Measurements from ENCODE around the gene PLVAP. TPM values are rescaled to one million over a fixed set of nuclear protein-coding genes. Genes with fewer than 3 reads are reported as not detected.

The PLVAP gene
- total RNA-seq, 1 donor from 2014 or later, result 0.84 TPM

DNA sequence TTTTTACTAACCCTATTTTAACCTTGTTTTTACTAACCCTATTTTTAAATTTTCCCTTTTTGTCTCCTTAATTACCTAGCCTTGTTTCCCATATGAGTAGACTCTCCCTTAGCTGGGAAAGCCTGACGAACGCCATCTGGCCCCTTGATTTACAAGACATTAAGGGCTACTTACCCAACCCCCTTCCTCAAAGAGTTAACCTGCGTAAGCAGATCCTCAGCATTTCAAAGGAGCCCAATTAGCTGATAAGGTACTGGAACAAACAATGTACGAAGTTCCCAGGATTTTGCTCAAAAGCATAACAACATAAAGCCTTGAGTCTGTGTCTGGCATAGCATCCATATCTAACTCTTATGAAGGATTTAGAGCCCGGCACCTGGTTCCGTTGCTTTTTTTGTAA is 38.0 kb upstream of the PLVAP start:
- ChIA-PET POLR2A (no interaction called here), CTCF (no interaction called here)
- Mint-ChIP-seq H3K4me3 (no peak overlapping the region), H3K36me3 (ENCODE audit: low read depth) (peaks cover 45% of the 10 kb centered on the region), H3K9me3 (no peaks in the 10 kb centered on the region), H3K4me1 (peaks cover 11% of the 10 kb centered on the region), H3K27me3 (no peaks in the 10 kb centered on the region), H3K27ac (no peak overlapping the region)
- no peak for ATAC-seq (ENCODE audit: low read depth)
- intact Hi-C loops (cut with micrococcal nuclease), result no loop called here
- no peak for DNase-seq
- TF ChIP-seq, protein P1, sequence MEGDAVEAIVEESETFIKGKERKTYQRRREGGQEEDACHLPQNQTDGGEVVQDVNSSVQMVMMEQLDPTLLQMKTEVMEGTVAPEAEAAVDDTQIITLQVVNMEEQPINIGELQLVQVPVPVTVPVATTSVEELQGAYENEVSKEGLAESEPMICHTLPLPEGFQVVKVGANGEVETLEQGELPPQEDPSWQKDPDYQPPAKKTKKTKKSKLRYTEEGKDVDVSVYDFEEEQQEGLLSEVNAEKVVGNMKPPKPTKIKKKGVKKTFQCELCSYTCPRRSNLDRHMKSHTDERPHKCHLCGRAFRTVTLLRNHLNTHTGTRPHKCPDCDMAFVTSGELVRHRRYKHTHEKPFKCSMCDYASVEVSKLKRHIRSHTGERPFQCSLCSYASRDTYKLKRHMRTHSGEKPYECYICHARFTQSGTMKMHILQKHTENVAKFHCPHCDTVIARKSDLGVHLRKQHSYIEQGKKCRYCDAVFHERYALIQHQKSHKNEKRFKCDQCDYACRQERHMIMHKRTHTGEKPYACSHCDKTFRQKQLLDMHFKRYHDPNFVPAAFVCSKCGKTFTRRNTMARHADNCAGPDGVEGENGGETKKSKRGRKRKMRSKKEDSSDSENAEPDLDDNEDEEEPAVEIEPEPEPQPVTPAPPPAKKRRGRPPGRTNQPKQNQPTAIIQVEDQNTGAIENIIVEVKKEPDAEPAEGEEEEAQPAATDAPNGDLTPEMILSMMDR (IDR thresholded peaks at IDR 0.05), result no peak

DNA sequence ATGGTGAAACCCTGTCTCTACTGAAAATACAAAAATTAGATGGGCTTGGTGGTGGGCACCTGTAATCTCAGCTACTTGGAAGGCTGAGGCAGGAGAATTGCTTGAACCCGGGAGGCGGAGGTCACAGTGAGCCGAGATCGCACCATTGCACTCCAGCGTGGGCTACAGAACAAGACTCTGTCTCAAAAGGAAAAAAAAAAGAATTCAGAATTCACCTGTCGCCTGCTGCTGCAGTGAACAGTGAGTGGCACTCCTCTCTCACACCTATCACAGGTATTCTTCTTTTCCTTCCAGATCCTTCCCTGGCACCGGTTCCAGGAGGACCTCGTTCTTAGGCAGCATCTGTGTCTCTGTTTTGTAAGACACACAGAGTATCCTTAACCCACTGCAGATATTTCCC is 37.0 kb upstream of the PLVAP start:
- H3K9me3 Mint-ChIP-seq, result no peaks in the 10 kb centered on the region
- peaks cover 6% of the 10 kb centered on the region for H3K4me1 Mint-ChIP-seq
- ChIA-PET POLR2A (no interaction called here), CTCF (no interaction called here)
- DNase-seq (no peak), ATAC-seq (ENCODE audit: low read depth) (no peak)
- intact Hi-C loops (cut with micrococcal nuclease), result no loop called here
- H3K27ac Mint-ChIP-seq, result no peak overlapping the region
- H3K4me3 Mint-ChIP-seq, result no peak overlapping the region
- TF ChIP-seq, protein P1 (IDR thresholded peaks at IDR 0.05), result no peak
- H3K36me3 Mint-ChIP-seq (ENCODE audit: low read depth), result peaks cover 45% of the 10 kb centered on the region
- H3K27me3 Mint-ChIP-seq, result no peaks in the 10 kb centered on the region

DNA sequence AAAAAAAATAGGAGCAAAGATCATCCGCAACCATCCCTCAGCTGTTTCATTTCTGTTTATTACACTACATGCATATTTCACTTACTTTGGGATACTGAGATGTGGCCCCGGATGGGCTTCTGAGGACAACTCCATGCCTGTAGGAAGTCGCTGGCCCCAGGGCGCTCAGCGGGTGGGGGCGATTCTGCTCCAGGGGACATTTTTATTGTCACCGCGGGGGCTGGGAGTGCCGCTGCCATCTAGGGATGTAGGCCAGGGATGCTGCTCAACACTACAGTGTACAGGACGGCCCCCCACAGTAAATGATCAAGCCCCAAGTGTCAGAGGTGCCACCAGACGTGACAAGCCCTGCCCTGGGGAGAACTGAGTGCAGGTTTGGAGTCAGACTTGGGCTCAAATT is 34.7 kb upstream of the PLVAP start:
- intact Hi-C loops (cut with micrococcal nuclease), result no loop called here

DNA sequence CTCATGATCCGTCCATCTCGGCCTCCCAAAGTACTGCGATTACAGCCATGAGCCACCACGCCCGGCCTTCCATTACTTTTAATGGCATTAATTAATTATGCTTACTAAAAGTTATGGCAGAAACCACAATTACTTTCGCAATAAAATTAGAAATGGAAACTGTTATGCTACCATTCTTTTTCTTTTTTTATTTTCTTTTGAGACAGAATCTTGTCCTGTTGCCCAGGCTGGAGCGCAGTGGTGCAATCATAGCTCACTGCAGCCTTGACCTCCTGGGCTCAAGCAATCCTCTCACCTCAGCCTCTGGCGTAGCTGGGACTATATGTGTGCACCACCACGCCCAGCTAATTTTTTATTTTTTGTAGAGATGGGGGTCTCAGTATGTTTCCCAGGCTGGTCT is 32.8 kb upstream of the PLVAP start:
- intact Hi-C loops (cut with micrococcal nuclease), result loop anchor here (5.0 kb wide), 2 partner anchors 37 to 102 kb away; partner anchors contain the start of genes PGLS and TMEM221
- no peak overlapping the region for H3K27ac Mint-ChIP-seq
- ChIA-PET POLR2A (interaction anchor here (0.6 to 1.0 kb wide), 2 partner anchors 10 to 11 kb away, joined by 3 to 5 read pairs; partner anchors contain the start of gene MVB12A), CTCF (no interaction called here)
- TF ChIP-seq, protein P1 (IDR thresholded peaks at IDR 0.05), result no peak
- H3K4me3 Mint-ChIP-seq, result no peak overlapping the region
- H3K27me3 Mint-ChIP-seq, result no peaks in the 10 kb centered on the region
- H3K36me3 Mint-ChIP-seq (ENCODE audit: low read depth), result peaks cover 36% of the 10 kb centered on the region
- DNase-seq, result no peak
- no peaks in the 10 kb centered on the region for H3K9me3 Mint-ChIP-seq
- H3K4me1 Mint-ChIP-seq, result peaks cover 34% of the 10 kb centered on the region
- no peak for ATAC-seq (ENCODE audit: low read depth)

More for the DNA sequence above, 34.7 kb upstream of the PLVAP start:
- H3K4me1 Mint-ChIP-seq, result peaks cover 17% of the 10 kb centered on the region
- H3K9me3 Mint-ChIP-seq, result no peaks in the 10 kb centered on the region
- TF ChIP-seq, protein P1 (IDR thresholded peaks at IDR 0.05), result no peak
- no peak overlapping the region for H3K4me3 Mint-ChIP-seq
- ATAC-seq (ENCODE audit: low read depth), result no peak
- peaks cover 44% of the 10 kb centered on the region for H3K36me3 Mint-ChIP-seq (ENCODE audit: low read depth)
- ChIA-PET POLR2A (interaction anchor here (0.6 to 1.0 kb wide), 2 partner anchors 8 to 13 kb away, joined by 3 read pairs; partner anchors contain the start of gene MVB12A), CTCF (interaction anchor here (1.0 kb wide), 1 partner anchor 38 kb away, joined by 3 read pairs; no protein-coding TSS in a partner anchor)
- DNase-seq, result no peak
- no peak overlapping the region for H3K27ac Mint-ChIP-seq
- H3K27me3 Mint-ChIP-seq, result no peaks in the 10 kb centered on the region

DNA sequence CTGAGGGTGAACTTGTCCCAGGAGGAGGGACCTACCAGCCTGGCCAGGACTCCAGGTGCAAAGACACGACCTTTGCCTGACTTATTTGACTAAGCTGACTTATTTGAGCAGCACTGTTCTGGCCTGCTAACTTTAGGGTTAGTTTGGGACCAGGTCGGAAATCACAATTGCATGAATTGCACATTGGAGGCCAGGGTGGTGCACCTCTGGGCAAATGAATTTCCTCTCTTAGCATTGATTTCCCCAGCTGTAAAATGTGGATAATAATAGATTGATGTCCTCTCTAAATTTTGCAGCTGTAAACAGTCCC is 29.7 kb upstream of the PLVAP start:
- TF ChIP-seq, protein P1 (IDR thresholded peaks at IDR 0.05), result no peak
- no peak for DNase-seq
- ChIA-PET CTCF (interaction anchor here (1.9 kb wide), 1 partner anchor 59 kb away, joined by 7 read pairs; no protein-coding TSS in a partner anchor), POLR2A (interaction anchor here (0.6 to 3.3 kb wide), 4 partner anchors 9 to 140 kb away, joined by 3 to 60 read pairs (median 6); partner anchors contain the start of genes BABAM1 and MVB12A)
- intact Hi-C loops (cut with micrococcal nuclease), result loop anchor here (5.0 kb wide), 2 partner anchors 40 to 105 kb away; partner anchors contain the start of genes PGLS and TMEM221
- H3K36me3 Mint-ChIP-seq (ENCODE audit: low read depth), result peaks cover 32% of the 10 kb centered on the region
- H3K27ac Mint-ChIP-seq, result peak overlapping the region; percentile 93
- H3K4me3 Mint-ChIP-seq, result peak overlapping the region; percentile 92
- H3K4me1 Mint-ChIP-seq, result peaks cover 49% of the 10 kb centered on the region
- no peaks in the 10 kb centered on the region for H3K9me3 Mint-ChIP-seq
- no peaks in the 10 kb centered on the region for H3K27me3 Mint-ChIP-seq
- no peak for ATAC-seq (ENCODE audit: low read depth)
